Amniotic epithelial cell (primary cell): ENCODE results near the gene SLC35G3.
"Not testable (repeated sequence)": the region's sequence is repeated elsewhere in the genome, so short reads cannot be mapped to it uniquely, and the experiment has no call there.

Experiments
- DNase-seq: peaks from one replicate; pipeline ENCODE4 v3.0.0-alpha.2; 2010; ENCODE audit warnings: low read depth

Gene SLC35G3

DNA sequence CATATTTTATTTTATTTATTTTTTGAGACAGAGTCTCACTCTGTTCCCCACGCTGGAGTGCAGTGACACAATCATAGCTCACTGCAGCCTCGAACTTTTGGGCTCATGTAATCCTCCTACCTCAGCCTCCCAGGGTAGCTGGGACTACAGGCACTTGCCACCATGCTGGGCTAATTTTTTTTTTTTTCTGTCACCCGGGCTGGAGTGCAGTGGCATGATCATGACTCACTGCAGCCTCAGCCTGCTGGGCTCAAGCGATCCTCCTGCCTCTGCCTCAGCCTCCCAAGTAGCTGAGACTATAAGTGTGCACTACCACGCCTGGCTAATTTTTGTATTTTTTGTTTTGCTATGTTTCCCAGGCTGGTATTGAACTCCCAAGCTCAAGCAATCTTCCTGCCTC is 29.5 kb downstream of the SLC35G3 start:
- no peak for DNase-seq

DNA sequence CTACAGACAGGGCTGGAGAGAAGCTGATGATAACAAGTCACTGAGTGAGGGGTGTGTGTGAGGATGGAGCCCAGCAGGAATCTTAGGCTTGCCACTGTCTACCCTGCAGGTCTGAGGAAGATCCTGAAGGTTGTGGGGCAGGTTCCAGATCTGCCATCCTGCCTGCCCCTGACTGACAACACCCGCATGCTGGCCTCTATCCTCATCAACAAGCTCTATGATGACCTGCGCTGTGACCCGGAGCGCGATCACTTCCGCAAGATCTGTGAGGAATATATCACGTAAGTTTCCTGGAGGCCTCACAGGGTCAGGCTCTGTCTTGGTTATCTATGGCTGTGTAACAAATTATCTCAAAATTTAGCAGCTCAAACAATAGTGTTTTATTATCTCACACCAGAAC is 30.3 kb downstream of the SLC35G3 start:
- no peak for DNase-seq

DNA sequence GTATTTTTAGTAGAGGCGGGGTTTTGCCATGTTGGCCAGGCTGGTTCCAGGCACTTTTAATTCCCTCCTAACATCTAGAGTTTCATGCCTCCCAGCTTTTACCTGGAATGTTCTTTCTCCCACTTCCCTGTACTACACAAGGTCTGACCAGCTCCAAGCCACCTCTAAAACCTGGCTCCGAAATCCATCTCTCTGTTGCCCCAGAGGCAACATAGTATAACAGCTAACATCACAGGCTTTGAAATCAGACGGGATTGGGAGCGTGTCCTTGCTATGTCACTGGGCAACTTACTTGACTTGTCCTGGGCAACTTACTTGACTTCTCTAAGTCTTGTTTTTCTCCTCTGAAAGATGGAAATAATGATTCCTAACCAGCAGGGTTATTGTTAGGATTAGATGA is 31.4 kb downstream of the SLC35G3 start:
- DNase-seq = no peak

DNA sequence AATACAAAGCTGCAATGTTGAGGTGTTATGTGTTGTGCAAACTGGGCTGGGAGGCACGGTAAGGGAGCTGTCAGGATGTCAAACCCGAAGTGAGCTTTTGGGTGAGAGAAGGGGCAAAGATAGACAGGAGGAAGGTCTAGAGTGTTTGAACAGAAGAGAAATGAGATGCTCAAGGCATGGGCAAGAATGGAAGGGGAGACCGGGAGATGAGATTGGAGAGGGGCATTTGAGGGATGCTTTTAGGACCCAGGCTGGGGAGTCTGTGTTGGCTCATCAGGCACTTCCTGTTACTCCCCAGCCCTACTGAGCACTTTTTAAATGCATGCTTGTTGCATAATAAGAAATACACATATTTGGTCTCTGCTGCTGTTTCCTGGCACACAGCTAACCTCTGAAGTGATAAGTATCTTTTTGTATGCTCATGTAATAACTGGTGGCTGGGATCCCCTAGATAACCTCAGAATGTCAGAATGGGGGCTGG is 32.9 kb downstream of the SLC35G3 start:
- no peak for DNase-seq

DNA sequence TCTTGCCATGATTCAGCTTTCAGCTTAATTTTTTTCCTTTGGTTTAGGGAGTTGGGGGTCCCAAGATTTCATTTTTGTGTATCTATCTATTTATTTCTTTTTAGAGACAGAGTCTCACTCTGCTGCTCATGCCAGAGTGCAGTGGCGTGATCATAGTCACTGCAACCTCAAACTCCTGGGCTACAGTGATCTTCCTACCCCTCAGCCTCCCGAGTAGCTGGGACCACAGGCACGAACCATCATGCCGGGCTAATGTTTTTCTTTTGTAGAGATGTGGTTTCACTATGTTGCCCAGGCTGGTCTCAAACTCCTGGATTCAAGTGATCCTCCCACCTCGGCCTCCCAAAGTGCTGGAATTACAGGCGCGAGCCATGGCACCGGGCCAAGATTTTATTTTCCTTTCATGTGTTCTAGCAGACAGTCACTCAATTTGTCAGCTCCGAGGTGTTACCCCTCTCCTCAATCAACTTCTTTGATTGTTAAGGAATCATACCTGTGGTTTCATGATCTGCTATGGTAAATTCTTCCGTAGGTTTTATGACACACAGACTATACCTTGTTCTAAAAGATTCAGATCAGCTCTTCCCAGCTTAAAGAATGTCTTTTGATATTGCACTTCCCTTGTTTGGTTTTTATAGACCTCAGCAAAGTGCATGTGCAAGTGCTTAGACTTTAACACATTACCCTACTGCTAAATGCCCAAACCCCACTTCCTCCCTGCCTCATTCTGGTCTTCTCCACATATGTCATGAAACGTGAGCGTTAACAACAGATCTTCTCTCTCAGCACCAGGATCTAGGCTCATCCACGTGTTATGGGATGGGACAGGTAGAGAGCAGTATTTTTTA is 33.6 kb downstream of the SLC35G3 start:
- DNase-seq = no peak

DNA sequence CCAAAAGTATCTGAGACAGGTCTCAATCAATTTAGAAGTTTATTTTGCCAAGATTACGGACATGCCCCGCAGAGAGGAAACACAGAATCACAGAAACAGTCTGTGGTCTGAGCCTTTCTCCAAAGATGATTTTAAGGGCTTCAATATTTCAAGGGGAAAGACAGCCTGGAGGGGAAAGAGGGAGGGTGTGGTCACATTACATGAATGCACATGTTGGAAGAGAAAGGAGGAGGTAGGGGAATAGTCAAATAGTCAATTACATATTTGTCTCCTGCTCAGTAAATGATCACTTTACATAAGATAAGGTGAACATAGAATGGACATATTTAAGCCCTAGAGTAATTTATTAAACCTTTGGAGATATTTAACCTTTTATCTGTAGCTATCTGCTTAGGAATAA is 34.3 kb downstream of the SLC35G3 start:
- DNase-seq = no peak

DNA sequence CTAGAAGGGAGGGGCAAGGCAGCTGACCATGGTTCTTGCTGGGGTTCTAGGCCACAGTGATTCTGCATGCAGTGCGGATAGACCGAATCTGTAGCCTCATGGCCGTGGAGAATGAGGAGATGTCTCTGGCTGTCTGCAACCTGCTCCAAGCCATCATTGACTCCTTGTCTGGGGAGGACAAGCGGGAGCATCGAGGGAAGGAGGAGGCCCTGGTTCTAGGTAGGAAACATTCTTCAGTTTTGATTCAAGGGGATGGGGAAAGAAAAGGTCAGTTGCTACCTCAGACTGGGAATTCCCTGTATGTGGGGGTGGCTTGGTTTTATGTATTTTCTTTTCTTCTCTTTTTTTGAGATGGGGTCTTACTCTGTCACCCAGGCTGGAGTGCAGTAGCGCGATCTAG is 38.9 kb downstream of the SLC35G3 start:
- DNase-seq = no peak

DNA sequence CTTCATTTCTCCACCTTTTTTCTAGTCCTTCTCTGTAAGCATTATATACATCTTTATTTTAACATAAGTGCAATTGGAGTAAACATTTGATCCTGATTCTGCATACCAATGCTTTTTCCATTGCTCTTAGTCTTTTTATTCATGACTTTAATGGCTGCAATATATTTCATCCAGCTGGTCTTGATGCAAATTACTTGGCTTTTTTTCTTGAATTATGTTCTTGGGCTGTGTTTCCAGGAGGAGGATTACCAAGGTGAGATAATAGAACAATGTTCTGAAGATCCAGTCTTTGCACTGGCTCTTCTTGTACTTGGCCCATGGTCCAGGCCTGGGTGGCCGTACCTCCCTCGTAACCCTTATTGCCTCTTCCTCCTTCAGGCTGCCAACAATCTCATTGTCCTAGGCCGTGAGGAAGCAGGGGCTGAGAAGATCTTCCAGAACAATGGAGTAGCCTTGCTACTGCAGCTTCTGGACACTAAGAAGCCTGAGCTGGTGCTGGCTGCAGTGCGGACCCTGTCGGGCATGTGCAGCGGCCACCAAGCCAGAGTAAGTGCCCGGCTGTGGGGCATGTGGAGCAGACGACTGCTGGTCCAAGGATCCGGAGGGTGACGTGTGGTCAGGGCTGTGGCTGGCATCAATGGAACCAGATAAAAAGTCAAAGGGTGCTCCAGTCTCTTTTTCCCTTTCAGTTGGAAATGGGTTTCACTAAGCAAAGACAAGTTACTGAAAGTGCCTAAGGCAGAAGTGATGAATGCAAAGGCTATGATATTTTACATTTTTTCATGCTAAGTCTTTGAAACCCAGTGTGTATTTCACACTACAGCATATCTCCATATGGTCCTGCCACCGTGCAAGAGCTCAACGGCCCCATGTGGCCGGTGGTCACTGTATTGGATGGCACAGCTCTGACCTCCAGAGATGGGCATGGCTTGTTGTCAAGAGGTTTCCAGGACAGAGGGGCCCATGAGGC is 39.7 kb downstream of the SLC35G3 start:
- DNase-seq = no peak

DNA sequence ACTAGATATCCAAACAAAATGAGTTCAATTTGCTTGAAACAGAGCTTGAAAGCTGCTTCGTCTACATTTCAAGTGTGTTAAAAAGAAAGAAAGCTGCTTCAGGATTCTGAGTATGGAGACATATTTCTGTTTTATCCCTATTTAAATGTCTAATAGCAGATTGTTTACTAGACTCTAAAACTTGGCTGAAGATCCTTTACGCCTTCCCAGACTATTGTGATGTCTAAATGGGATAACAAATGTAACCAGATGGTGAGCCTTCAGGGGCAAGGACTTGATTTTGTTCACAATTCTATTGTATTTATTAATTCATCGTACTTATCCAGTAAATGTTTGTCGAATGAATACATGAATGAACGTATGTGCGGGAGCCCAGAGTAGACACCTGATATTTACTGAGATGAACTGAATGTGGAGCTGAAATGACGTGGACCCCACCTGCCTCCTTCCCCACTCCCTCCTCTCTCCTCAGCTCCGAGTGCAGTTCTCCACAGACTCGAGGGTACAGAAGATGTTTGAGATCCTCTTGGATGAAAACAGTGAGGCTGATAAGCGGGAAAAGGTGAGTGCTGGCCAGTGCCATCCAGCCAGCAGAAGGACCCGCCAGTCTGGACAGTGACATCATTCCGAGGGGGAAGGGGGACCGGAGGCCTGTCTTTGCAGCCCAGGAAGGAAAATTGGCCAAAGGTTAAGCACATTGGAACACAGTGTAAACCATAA is 41.6 kb downstream of the SLC35G3 start:
- DNase-seq = no peak

DNA sequence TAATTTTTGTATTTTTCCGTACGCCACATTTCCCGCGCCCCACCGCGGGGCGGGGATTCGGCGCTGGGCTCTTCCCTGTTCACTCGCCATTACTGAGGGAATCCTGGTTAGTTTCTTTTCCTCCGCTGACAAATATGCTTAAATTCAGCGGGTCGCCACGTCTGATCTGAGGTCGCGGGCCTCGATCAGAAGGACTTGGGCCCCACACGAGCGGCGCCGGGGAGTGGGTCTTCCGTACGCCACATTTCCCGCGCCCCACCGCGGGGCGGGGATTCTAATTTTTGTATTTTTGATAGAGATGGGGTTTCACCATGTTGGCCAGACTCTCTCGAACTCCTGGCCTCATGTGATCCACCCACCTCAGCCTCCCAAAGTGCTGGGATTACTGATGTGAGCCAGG is 43.1 kb downstream of the SLC35G3 start:
- not testable (repeated sequence) for DNase-seq

DNA sequence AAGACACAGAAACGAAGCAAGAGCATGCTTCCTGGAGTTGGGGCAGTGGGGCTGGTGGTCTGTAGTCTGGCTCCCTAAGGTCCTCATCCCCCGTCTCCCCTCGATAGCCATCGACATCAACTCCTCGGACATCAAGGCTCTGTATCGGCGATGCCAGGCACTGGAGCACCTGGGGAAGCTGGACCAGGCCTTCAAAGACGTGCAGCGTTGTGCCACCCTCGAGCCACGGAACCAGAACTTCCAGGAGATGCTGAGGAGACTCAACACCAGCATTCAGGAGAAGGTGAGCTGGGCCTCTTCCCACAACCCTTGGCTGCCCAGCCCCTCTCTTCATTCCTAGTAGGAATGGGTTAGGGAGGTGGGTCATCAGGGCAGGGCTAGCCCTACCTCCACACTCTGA is 44.3 kb downstream of the SLC35G3 start:
- no peak for DNase-seq

DNA sequence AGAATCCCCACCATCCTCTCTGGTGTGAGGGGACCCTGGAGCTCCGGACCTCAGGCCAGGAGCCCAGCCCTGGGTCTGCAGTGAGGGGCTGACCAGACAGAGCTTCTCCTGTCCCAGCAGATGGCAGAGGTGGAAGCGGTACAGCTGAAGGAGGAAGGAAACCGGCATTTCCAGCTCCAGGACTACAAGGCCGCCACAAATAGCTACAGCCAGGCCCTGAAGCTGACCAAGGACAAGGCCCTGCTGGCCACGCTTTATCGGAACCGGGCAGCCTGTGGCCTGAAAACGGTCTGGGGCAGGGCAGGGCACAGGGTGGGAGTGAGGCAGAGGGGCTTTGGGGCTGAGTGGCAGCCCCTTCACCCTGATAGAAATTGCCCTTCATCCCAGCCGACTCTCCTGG is 46.0 kb downstream of the SLC35G3 start:
- DNase-seq = no peak

DNA sequence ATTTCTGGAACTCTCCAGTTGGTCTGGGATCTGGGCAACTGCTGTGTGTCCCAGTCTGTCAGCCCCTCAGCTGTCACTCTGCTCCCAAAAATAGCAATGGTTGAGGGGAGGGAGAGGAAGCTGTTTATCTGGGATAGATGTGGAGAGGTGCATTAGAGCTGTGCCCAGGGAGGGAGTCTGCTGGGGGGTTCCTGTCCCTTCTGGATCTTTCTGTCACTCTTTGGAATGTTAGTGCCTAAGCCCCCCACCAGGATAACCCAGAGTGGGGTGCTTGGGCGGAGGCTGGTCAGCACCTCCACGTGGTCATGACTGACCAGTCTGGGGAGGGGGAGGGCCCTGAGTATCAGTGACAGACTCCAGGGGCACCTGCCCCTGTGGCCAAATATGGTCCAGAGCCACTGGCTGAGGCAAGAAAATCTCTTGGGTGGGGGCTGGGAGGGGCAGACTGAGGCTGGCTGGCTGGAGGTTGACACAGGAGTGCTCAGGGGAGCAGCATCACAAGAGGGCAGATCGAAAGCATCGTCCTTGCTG is 46.8 kb downstream of the SLC35G3 start, which contains the start of gene UNC45B:
UNC45B (plus strand) TSS at position 443 of the 531 bp plus-strand sequence. CDS start 447 bp downstream, outside the sequence.
- no peak for DNase-seq

DNA sequence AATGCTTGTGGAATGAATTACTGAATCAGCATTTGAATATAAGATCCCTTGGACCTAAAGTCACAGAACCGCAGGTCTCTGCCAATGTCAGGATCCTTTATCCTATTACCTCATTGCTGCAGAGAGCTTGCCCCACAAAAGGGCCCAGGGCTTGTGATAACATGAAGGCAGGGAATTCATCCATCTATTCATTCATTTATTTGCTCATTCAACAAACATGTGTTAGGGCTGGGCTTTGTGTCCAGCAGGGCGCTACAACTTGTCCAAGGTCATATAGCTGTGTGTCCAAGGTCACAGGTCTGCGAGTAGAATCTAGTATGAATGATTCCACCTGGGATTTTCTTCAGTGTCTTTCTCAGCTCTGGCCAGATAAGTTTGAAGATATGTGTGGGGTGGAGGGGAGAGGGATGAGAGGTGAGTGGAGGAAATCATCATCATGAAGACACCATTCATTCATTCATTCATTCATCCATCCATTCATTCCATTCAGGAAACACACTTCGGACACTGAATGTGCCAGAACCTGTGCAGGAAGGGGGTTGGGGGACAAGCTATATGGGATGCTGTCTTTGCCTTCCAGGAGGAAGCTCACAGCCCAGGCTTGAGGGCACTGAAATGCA is 47.9 kb downstream of the SLC35G3 start:
- DNase-seq = no peak

DNA sequence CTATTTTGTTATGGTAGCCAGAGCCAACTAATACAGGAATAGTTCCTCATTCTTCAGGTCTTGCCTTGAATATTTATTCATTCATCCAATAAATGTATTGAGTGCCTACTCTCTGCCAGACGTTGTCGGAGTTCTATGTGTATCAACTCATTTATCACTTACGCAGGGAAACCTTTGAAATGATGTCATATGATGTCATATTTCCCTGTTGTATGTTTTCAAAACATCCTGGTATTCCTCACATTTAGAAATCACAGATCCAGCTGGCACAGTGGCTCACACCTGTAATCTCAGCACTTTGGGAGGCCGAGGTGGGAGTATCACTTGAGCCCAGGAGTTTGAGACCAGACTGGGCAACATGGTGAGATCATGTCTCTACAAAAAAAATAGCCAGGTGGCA is 49.4 kb downstream of the SLC35G3 start:
- DNase-seq = no peak
